Measurements from ENCODE around the gene RUSC1.
A peak's percentile ranks its signal among the peaks of the same experiment; 100 is the strongest.
"Not testable (repeated sequence)": the region's sequence is repeated elsewhere in the genome, so short reads cannot be mapped to it uniquely, and the experiment has no call there.

The RUSC1 gene

GRCh38 chr1:155323729-155324036 lies 3.0 kb downstream of the RUSC1 start:
- DNase-seq, result peak; percentile 76 to 83

GRCh38 chr1:155324037-155324716 lies 3.5 kb downstream of the RUSC1 start:
- peak; percentile 91 for DNase-seq

- DNase-seq, result no peak
Measured at GRCh38 chr1:155324717-155325602, 4.3 kb downstream of the RUSC1 start.

- no peak for DNase-seq
Measured at GRCh38 chr1:155325603-155325893, 4.9 kb downstream of the RUSC1 start.

- DNase-seq, result no peak
Measured at GRCh38 chr1:155326020-155326526, 5.4 kb downstream of the RUSC1 start.

GRCh38 chr1:155326631-155327037 lies 5.9 kb downstream of the RUSC1 start:
- no peak for DNase-seq

- DNase-seq, result no peak
Measured at GRCh38 chr1:155327981-155328380, 7.3 kb downstream of the RUSC1 start.

GRCh38 chr1:155328856-155329255 lies 8.2 kb downstream of the RUSC1 start:
- DNase-seq, result not testable (repeated sequence)

- no peak for DNase-seq
Measured at GRCh38 chr1:155329980-155330598, 9.4 kb downstream of the RUSC1 start.

GRCh38 chr1:155334962-155335361 lies 14.3 kb downstream of the RUSC1 start:
- no peak for DNase-seq

GRCh38 chr1:155339515-155340097 lies 18.9 kb downstream of the RUSC1 start:
- no peak for DNase-seq

GRCh38 chr1:155342842-155343241 lies 22.1 kb downstream of the RUSC1 start:
- DNase-seq, result no peak

GRCh38 chr1:155352631-155353030 lies 31.9 kb downstream of the RUSC1 start:
- DNase-seq, result no peak

- DNase-seq, result no peak
Measured at GRCh38 chr1:155360051-155360450, 39.4 kb downstream of the RUSC1 start.

- no peak for DNase-seq
Measured at GRCh38 chr1:155379180-155379579, 58.5 kb downstream of the RUSC1 start.

- DNase-seq, result no peak
Measured at GRCh38 chr1:155379631-155380090, 59.0 kb downstream of the RUSC1 start.

Data from stimulated activated CD4-positive, alpha-beta T cell treated with anti-CD3 and anti-CD28 coated beads, Interleukin-2, amount 100 ng/mL, for 48 hours (primary cell).